Fibroblast of the aortic adventitia (primary cell): ENCODE data around the gene EIF2S3. TPM values are rescaled to one million over a fixed set of nuclear protein-coding genes. Genes with fewer than 3 reads are reported as not detected.

Experiments used
- DNase-seq: peaks from one replicate; pipeline ENCODE4 v3.0.0-alpha.2; 2010; ENCODE audit warnings: low read depth
- H3K4me3 ChIP-seq: 2 replicates; pipeline ENCODE4 v1.5.1; 2011; ENCODE audit warnings: low read depth, mild to moderate bottlenecking, control low read depth, low read length, moderate library complexity
- CTCF ChIP-seq: IDR thresholded peaks from 2 replicates; pipeline ENCODE4 v1.5.1; 2011; ENCODE audit warnings: mild to moderate bottlenecking, low read length, control low read depth, inconsistent platforms; ENCODE audit not compliant: insufficient read depth
- total RNA-seq: library from RNA; depleted of rRNA; stranded (reverse); fragments of >200 nt; gene quantifications from 2 replicates; pipeline ENCODE4 v1.2.3, GENCODE V29; 2012; ENCODE audit warnings: low replicate concordance

The EIF2S3 gene
- total RNA-seq, 1 donor = 349 TPM

- H3K4me3 ChIP-seq = no peak overlapping the region
- DNase-seq = no peak
- TF ChIP-seq CTCF = no peak
Observed at GRCh38 chrX:24082447-24082846, 27.7 kb downstream of the EIF2S3 start.

GRCh38 chrX:24085101-24085500 is 30.3 kb downstream of the EIF2S3 start:
- no peak overlapping the region for H3K4me3 ChIP-seq
- TF ChIP-seq CTCF = no peak
- peak; percentile 26 for DNase-seq

- TF ChIP-seq CTCF = no peak
- H3K4me3 ChIP-seq = no peak overlapping the region
- DNase-seq = no peak
Observed at GRCh38 chrX:24090300-24091200, 35.8 kb downstream of the EIF2S3 start.

- H3K4me3 ChIP-seq = no peak overlapping the region
- no peak for DNase-seq
- no peak for TF ChIP-seq CTCF
Observed at GRCh38 chrX:24093746-24094145, 39.0 kb downstream of the EIF2S3 start.

GRCh38 chrX:24097741-24098260 is 43.0 kb downstream of the EIF2S3 start:
- H3K4me3 ChIP-seq = no peak overlapping the region
- DNase-seq = peak; percentile 74
- TF ChIP-seq CTCF = no peak

- no peak for TF ChIP-seq CTCF
- no peak for DNase-seq
Observed at GRCh38 chrX:24098932-24099331, 44.2 kb downstream of the EIF2S3 start.

More at GRCh38 chrX:24098932-24099331, 44.2 kb downstream of the EIF2S3 start:
- no peak overlapping the region for H3K4me3 ChIP-seq
